Measurements from ENCODE around the gene THBS1.

THBS1 gene

DNA sequence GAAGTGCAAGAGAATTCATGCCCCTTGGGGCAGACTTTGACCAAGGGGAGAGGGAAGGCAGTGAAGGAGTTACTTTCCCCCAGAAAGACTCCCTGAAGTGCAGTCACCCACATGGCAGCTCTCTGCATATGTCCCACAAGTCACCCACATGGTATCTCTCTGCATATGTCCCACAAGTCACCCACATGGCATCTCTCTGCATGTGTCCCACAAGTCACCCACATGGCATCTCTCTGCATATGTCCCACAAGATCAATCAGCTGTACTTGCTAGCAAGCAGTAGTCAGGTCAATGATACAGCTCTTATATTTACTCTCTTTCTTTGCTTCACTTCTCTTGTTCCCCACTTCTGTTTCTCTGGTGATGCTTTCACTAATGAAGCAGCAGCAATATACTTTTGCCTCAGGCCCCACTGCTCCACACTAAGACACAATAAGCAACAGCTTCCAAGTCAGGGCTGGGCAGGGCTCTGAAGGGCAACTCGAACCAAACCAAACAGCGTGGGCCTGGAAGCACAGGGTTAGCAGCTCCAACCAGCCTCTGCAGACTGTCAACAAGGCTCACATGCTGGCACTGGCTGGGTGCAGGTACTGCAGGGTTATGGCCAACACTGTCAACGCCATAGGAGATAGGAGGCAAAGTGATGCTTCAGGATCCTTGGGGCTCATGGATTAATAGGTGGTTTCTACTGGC lies 46.7 kb downstream of the THBS1 start:
- in situ Hi-C loops (cut with MboI; ENCODE audit: low sequenced_read_pairs), result no loop called here

DNA sequence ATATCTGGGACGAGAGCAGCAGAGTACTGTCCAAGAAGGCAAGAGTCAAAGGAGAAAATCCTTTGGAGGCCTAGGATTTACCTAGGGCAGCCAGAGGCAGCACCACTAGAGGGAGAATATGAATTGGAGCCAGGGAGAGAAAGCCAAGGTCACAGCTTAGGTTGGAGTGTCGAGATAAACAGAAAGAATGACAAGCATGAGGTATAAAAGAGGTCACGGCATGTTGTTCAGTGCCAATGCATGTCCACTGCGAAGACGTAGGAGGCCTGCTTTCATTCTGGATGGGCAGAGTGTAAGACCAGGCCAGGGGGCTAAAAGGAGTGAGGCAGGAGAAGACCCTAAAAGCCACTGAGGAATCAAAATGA lies 47.2 kb downstream of the THBS1 start:
- in situ Hi-C loops (cut with MboI; ENCODE audit: low sequenced_read_pairs), result no loop called here

- in situ Hi-C loops (cut with MboI; ENCODE audit: low sequenced_read_pairs), result no loop called here
These were observed 47.8 kb downstream of the THBS1 start for GRCh38 chr15:39628546-39629257.

GRCh38 chr15:39629371-39629770 lies 48.5 kb downstream of the THBS1 start:
- in situ Hi-C loops (cut with MboI; ENCODE audit: low sequenced_read_pairs), result no loop called here

GRCh38 chr15:39629906-39630305 lies 49.0 kb downstream of the THBS1 start:
- in situ Hi-C loops (cut with MboI; ENCODE audit: low sequenced_read_pairs), result no loop called here

DNA sequence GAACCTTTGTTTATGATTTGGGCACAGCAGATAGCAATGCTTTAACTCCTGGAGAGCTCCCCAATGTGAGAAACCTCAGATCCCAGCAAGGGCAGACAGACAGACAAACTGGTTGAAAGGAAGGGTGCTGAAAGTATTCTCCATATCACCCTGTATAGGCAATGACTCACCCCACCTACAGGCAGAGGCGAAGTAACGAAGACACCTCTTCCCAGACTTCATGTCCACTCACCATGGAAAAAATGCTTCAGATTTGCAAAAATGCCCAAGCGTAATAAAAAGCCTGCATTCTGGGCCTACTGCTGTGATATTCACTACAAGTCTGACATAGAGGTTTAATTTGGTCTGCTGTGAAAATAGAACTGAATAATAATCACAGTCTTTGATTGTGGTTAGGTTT lies 50.5 kb downstream of the THBS1 start:
- in situ Hi-C loops (cut with MboI; ENCODE audit: low sequenced_read_pairs), result no loop called here

GRCh38 chr15:39638041-39638440 lies 57.2 kb downstream of the THBS1 start:
- in situ Hi-C loops (cut with MboI; ENCODE audit: low sequenced_read_pairs), result no loop called here

DNA sequence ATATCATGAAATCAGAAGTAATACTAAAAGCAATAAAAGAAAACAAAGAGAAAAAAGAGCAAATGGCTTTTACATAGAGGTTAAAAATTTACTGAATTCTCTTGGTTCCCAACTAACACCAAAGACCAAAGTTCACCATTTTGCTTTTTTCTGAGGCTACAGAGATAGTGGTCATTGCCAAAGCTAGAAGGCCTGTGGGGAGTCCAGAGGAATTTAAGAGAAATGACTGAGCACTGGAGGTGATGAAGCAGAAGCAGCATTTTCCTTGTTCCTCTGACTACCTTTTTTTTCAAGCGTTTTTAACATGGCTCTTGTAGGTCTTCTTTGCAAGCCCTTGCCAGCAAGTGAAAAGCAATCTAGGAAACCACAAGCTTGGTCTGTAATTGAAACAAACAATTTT lies 58.2 kb downstream of the THBS1 start:
- in situ Hi-C loops (cut with MboI; ENCODE audit: low sequenced_read_pairs), result no loop called here

DNA sequence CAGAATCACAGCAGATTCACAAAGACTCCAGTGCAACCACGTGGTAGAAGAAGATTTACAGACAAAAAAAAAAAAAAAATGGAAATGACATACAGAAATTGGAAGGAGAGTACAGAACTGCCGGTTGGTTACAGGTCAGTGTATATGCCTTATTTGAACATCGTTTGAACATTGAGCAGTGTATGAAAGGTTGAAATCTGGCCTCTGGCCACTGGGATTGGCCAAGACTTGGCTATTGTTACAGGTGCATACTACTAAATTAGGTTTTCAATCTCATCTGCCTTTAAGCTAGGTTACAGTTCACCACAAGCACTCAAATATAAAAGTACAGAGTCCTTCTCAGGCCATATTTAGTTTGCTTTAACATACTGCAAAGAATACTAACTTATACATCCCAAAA lies 59.8 kb downstream of the THBS1 start:
- in situ Hi-C loops (cut with MboI; ENCODE audit: low sequenced_read_pairs), result no loop called here

GRCh38 chr15:39641191-39641889 lies 60.5 kb downstream of the THBS1 start:
- in situ Hi-C loops (cut with MboI; ENCODE audit: low sequenced_read_pairs), result no loop called here

DNA sequence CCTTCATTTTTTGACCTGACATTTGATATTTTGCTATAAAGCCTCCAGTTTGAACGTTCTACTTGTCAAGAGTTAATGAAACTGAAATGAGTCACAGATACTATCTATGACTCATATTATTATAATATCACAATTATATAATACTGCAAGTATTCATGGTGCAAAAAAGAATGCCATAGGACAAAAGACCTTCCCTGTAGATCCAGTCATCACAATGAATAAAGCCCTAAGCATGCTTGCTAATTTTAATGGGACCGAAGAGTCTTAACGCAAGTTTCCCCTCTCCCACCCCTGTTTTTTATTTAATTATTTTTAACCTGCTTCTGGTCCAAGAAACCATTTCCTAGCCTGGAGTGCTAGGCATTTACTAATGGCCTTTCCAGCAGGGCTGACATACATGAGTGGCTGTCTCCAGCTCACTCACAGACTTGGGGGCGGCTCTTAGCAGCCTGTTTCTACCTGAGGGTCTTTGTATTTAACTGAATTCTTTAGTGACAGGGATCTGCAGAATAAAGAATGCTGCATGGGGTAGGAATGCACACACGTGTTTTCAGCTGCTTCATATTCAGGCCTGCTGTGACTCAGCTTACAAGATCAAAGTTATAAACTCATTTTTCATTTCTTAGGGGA lies 61.2 kb downstream of the THBS1 start:
- in situ Hi-C loops (cut with MboI; ENCODE audit: low sequenced_read_pairs), result no loop called here

- in situ Hi-C loops (cut with MboI; ENCODE audit: low sequenced_read_pairs), result no loop called here
These were observed 62.8 kb downstream of the THBS1 start for GRCh38 chr15:39643727-39644126.

GRCh38 chr15:39644136-39644535 lies 63.3 kb downstream of the THBS1 start:
- in situ Hi-C loops (cut with MboI; ENCODE audit: low sequenced_read_pairs), result no loop called here

GRCh38 chr15:39645138-39645975 lies 64.5 kb downstream of the THBS1 start:
- in situ Hi-C loops (cut with MboI; ENCODE audit: low sequenced_read_pairs), result no loop called here

- in situ Hi-C loops (cut with MboI; ENCODE audit: low sequenced_read_pairs), result no loop called here
These were observed 65.0 kb downstream of the THBS1 start for GRCh38 chr15:39645976-39646257.

GRCh38 chr15:39646425-39646824 lies 65.5 kb downstream of the THBS1 start:
- in situ Hi-C loops (cut with MboI; ENCODE audit: low sequenced_read_pairs), result no loop called here

Measured in HL-60/S4 (cell line).